ENCODE results near the gene GRIK2. TPM values are rescaled to one million over a fixed set of nuclear protein-coding genes. Genes with fewer than 3 reads are reported as not detected.

GRIK2 gene
- total RNA-seq, 4 donors from 2014 or later: 2.0 to 4.0 (median 2.0) TPM; not detected in 1

- Histone ChIP-seq H3K9me3 (no peaks in the 10 kb centered on the region), H3K36me3 (no peaks in the 10 kb centered on the region), H3K4me3 (no peak overlapping the region), H3K27me3 (peaks cover 93% of the 10 kb centered on the region), H3K27ac (no peak overlapping the region), H3K4me1 (peaks cover 0 to 12% (median 0%) of the 10 kb centered on the region in 4 donors)
- WGBS, 2 donors (ENCODE audit: low coverage in 1 of 2): 37 to 50% methylated on average over 3 to 43 of the region's 43 CpGs
- in situ Hi-C loops (cut with MboI; ENCODE audit: low pct_ligation_motif_present in 1 of 4, low pct_unique_long_range_greater_than_20kb in 1 of 4, low sequenced_read_pairs in 3 of 4): no loop called here
- intact Hi-C loops (cut with DNase I; ENCODE audit: low total_unique reads): no loop called here
- TF ChIP-seq POLR2A (IDR thresholded peaks at IDR 0.05) (no peak), EP300 (IDR thresholded peaks at IDR 0.05; ENCODE audit: low read depth) (no peak), CTCF (IDR thresholded peaks at IDR 0.05) (no peak), POLR2AphosphoS5 (IDR thresholded peaks at IDR 0.05) (no peak)
- no peak for DNase-seq
Observed at GRCh38 chr6:101398716-101399615, 5.5 kb downstream of the GRIK2 start.

- Histone ChIP-seq H3K27me3 (peaks cover 91% of the 10 kb centered on the region), H3K27ac (no peak overlapping the region), H3K9me3 (no peaks in the 10 kb centered on the region), H3K4me3 (no peak overlapping the region), H3K4me1 (peaks cover 0 to 8% (median 0%) of the 10 kb centered on the region in 4 donors), H3K36me3 (no peaks in the 10 kb centered on the region)
- intact Hi-C loops (cut with DNase I; ENCODE audit: low total_unique reads): no loop called here
- DNase-seq: no peak
- 41 to 43% methylated on average over 6 to 30 of the region's 30 CpGs for WGBS, 2 donors (ENCODE audit: low coverage in 1 of 2)
- in situ Hi-C loops (cut with MboI; ENCODE audit: low pct_ligation_motif_present in 1 of 4, low pct_unique_long_range_greater_than_20kb in 1 of 4, low sequenced_read_pairs in 3 of 4): no loop called here
- no peak for TF ChIP-seq CTCF (IDR thresholded peaks at IDR 0.05)
- no peak for TF ChIP-seq EP300 (IDR thresholded peaks at IDR 0.05; ENCODE audit: low read depth)
- TF ChIP-seq POLR2A (IDR thresholded peaks at IDR 0.05): no peak
- no peak for TF ChIP-seq POLR2AphosphoS5 (IDR thresholded peaks at IDR 0.05)
Observed at GRCh38 chr6:101399616-101400162, 6.2 kb downstream of the GRIK2 start.

- H3K4me3 ChIP-seq: no peak overlapping the region
- in situ Hi-C loops (cut with MboI; ENCODE audit: low pct_ligation_motif_present in 1 of 4, low pct_unique_long_range_greater_than_20kb in 1 of 4, low sequenced_read_pairs in 3 of 4): no loop called here
- intact Hi-C loops (cut with DNase I; ENCODE audit: low total_unique reads): no loop called here
- TF ChIP-seq CTCF (IDR thresholded peaks at IDR 0.05) (no peak), POLR2AphosphoS5 (IDR thresholded peaks at IDR 0.05) (no peak), POLR2A (IDR thresholded peaks at IDR 0.05) (no peak), EP300 (IDR thresholded peaks at IDR 0.05; ENCODE audit: low read depth) (no peak)
- no peak overlapping the region for H3K27ac ChIP-seq
- H3K9me3 ChIP-seq: no peaks in the 10 kb centered on the region
- H3K4me1 ChIP-seq: peaks cover 0 to 8% (median 0%) of the 10 kb centered on the region in 4 donors
- H3K36me3 ChIP-seq: no peaks in the 10 kb centered on the region
- no peak for DNase-seq
- H3K27me3 ChIP-seq: peaks cover 85% of the 10 kb centered on the region
- 61 to 73% methylated on average over 6 to 10 of the region's 10 CpGs for WGBS, 2 donors (ENCODE audit: low coverage in 1 of 2)
Observed at GRCh38 chr6:101400326-101401135, 7.0 kb downstream of the GRIK2 start.

- intact Hi-C loops (cut with DNase I; ENCODE audit: low total_unique reads) (no loop called here), in situ Hi-C loops (cut with MboI; ENCODE audit: low pct_ligation_motif_present in 1 of 4, low pct_unique_long_range_greater_than_20kb in 1 of 4, low sequenced_read_pairs in 3 of 4) (no loop called here)
- H3K36me3 ChIP-seq: no peaks in the 10 kb centered on the region
- no peak for TF ChIP-seq CTCF (IDR thresholded peaks at IDR 0.05)
- TF ChIP-seq POLR2AphosphoS5 (IDR thresholded peaks at IDR 0.05): no peak
- no peak for TF ChIP-seq EP300 (IDR thresholded peaks at IDR 0.05; ENCODE audit: low read depth)
- TF ChIP-seq POLR2A (IDR thresholded peaks at IDR 0.05): no peak
- WGBS, 2 donors (ENCODE audit: low coverage in 1 of 2): 52 to 76% methylated on average over 8 to 10 of the region's 10 CpGs
- H3K9me3 ChIP-seq: no peaks in the 10 kb centered on the region
- H3K4me3 ChIP-seq: no peak overlapping the region
- H3K27ac ChIP-seq: no peak overlapping the region
- H3K27me3 ChIP-seq: peaks cover 78% of the 10 kb centered on the region
- H3K4me1 ChIP-seq: peaks cover 0 to 8% (median 0%) of the 10 kb centered on the region in 4 donors
- DNase-seq: no peak
Observed at GRCh38 chr6:101401171-101401570, 7.7 kb downstream of the GRIK2 start.
